ENCODE measurements around the gene RIC8B.

GRCh38 chr12:106766393-106766826 is 8.1 kb upstream of the RIC8B start:
- TF ChIP-seq CTCF (IDR thresholded peaks at IDR 0.05) (no peak), POLR2A (IDR thresholded peaks at IDR 0.05) (no peak), POLR2AphosphoS5 (IDR thresholded peaks at IDR 0.05) (no peak), EP300 (IDR thresholded peaks at IDR 0.05) (no peak)
